GM20000 (cell line): ENCODE results near the gene GDAP2.

Source experiments
- DNase-seq: peaks from one replicate; pipeline ENCODE4 v3.0.0; 2012; ENCODE audit warnings: low spot score
- TF ChIP-seq, protein P1 (sequence below): IDR thresholded peaks from 2 replicates; pipeline ENCODE4 v1.5.1; 2012; ENCODE audit warnings: mild to moderate bottlenecking, control low read depth; ENCODE audit errors: extremely low read depth, missing control alignments

The GDAP2 gene

DNA sequence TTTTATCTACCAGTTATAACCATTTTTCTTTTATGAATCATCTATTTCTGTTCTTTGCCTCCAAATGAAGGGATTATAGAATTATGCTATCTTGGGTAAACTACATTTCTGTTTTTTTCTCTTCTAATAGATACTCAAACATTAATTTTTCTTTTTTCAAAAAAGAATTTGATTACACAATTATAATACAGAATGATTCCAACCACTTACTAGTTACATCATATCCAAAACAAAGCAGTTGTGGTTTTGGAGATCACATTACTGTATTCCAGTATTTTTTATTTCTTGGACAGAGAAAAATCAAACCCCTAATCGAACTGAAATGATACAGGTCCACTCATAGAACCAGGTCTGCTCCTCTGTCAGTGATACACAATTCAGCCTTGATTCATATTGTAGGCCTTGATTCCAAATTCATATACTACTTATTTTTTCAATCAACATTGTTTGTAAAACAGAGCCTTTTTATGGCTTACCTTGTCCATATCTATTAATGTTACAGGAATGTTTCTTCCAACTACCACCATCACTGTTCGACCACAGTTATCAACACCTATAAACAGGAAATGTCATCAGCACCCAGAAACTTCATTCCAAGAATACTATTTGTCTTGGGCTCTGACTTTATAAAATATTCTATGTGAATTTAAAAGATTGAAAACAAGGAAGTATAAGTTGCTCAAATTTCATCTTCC is 43.2 kb downstream of the GDAP2 start:
- TF ChIP-seq, protein P1, sequence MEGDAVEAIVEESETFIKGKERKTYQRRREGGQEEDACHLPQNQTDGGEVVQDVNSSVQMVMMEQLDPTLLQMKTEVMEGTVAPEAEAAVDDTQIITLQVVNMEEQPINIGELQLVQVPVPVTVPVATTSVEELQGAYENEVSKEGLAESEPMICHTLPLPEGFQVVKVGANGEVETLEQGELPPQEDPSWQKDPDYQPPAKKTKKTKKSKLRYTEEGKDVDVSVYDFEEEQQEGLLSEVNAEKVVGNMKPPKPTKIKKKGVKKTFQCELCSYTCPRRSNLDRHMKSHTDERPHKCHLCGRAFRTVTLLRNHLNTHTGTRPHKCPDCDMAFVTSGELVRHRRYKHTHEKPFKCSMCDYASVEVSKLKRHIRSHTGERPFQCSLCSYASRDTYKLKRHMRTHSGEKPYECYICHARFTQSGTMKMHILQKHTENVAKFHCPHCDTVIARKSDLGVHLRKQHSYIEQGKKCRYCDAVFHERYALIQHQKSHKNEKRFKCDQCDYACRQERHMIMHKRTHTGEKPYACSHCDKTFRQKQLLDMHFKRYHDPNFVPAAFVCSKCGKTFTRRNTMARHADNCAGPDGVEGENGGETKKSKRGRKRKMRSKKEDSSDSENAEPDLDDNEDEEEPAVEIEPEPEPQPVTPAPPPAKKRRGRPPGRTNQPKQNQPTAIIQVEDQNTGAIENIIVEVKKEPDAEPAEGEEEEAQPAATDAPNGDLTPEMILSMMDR, result no peak
- no peak for DNase-seq

DNA sequence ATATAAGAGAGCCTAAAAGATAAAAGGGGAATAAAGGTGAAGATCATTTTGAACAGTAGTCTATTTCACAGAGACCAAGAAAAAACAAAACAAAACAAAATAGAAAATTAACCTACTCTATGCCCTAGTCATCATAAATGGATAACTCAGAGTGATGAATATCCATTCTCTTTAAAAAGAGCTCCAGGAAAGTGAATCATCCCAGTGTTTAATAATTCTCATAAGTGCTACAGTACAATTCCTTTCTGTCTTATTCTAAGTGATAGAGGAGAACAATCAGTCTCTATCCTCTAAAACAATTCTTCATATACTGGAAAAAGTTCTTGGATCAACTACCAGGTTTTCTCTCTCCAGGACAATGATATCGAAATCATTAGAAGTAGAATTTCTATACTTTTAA is 45.8 kb downstream of the GDAP2 start:
- DNase-seq, result no peak
- TF ChIP-seq, protein P1, result no peak

DNA sequence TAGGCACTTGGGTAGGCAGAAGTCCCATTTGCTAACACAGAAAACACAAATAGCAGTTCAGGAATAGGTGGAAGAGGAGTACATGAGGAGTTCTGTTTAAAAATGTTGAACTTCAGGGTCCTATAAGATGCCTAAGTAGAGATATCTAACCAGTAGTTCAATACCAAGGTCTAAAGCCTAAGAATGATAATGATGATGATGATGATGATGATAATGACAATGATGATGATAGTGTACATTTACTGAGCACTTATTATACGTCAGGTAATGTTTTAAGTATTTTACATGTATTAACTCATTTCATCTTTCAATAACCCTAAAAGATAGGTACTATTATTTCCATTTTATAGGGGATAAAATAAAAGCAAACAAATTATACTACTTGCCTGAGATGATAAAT is 50.1 kb downstream of the GDAP2 start:
- TF ChIP-seq, protein P1, result no peak

DNA sequence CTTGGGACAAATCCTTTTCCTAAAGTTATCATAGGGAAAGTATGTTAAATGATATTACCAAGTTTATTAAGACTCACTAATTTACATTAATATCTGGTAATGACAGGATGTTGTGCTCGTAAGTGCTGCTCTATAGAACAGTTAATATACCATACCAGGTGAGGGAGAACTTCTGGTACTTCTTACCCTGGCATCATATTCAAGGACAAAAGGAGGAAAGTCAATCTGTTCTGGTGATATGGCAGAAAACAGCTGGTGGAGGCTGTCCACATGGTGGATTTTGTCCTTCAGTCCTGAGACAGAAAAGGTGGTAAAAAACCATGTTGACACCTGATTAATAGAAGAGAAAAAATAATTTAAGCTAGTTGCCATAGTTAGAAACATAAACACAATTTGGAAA is 51.6 kb downstream of the GDAP2 start:
- TF ChIP-seq, protein P1, result no peak
- DNase-seq, result no peak

More for the DNA sequence above, 50.1 kb downstream of the GDAP2 start:
- DNase-seq, result no peak

DNA sequence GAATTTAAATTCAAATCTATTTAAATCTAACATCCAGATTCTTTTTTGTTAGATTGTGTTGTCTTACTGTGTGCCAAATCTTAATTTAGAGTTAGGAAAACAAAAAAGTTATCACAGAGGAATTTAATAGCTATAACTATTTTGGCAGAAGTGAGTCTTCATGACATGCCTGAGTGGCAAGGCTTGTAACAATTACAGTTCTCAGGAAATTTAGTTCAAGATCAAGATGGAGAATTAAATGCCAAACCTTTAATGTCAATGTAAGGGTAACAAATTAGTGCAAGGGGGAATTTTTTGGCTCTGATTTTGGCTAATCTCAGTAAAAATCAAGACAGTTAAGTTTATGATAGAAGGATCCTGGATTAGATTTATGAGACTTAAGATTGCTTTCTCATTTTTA is 58.4 kb downstream of the GDAP2 start:
- TF ChIP-seq, protein P1, result no peak
- DNase-seq, result no peak

DNA sequence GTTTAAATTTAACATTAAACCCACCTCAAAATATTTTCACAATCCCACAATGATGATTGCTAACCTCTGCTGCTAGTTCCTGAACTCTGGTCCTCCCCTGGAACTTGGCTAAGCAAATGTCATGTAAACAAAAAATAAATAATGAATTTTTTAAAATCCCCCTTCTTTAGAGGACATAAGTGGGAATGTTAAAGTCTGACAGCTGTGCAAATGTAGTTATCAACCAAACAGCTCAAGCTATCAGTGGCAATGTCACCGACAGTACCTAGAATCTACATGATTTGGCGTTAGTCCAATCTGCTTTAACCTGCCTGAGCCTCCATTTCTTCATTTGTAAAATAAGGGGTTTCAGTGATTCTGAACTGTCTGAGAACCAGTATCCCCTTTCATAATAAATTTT is 67.7 kb downstream of the GDAP2 start:
- TF ChIP-seq, protein P1, result no peak
- no peak for DNase-seq

DNA sequence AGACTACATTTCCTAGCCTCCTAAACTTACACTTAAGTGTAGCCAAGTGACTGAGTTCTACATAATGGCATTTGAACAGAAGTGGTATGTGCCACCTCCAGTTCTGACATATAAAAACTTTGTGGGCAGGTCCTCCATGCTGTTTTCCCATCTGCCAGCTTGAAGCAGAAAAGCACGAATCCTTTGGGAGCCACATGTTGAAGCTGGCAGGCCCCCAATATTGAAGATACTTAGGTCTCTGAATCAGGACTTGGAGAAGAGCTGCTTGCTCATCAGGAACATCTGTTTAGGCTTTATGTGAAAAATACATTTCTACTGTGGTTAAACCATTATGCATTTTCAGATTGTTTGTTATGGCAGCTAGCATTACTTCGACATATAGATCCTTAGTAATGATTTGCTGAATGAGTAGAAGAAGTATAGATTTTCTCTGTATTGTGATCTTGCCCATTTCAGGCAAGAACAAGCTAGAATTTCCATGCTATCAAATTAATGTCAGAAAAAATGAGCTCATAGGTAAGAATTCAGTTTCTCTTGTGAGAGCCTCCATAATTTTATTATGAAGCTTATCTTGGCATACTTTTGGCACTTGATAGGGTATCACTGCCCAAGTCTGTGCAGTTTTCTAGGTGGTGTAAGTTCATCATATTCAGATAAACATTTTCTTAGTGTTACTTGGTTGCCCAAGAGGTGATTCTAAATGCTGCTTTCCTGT is 68.4 kb downstream of the GDAP2 start:
- DNase-seq, result no peak
- TF ChIP-seq, protein P1, result no peak
